HG03066 (cell line): Measurements from ENCODE around the gene CDT1.

ENCODE experiments used
- ATAC-seq: cut with Tn5 transposase; IDR thresholded peaks from one replicate; pipeline ENCODE4 v1.9.1; 2021; ENCODE audit warnings: low read depth; ENCODE audit not compliant: unreplicated experiment

The CDT1 gene

DNA sequence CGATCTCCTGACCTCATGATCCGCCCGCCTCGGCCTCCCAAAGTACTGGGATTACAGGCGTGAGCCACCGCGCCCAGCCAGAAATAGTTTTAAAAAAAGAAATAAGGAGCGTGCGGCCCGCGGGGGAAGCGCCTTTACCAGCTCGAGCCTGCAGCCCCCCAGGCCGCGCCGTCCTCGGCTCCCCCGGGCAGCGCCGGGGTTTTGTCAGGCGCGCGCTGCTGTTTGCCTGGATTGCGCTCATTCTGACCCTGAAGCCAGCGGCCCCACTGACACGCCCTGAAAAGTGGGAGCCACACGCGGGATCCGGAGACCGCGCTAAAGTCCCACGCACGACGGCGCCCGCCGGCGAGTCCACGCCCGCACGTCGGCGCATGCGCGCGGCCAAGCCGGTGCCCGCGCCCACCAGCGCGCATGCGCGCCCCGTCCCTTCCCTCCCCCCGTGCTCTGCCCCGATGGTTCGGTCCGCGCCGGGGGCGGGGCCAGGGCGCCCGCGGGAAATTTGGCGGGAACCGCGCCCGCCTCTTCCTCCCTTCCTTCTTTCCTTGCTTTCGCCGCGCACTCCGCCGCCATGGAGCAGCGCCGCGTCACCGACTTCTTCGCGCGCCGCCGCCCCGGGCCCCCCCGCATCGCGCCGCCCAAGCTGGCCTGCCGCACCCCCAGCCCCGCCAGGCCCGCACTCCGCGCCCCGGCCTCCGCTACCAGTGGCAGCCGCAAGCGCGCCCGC lies at the start of gene CDT1:
CDT1 (plus strand) TSS at position 526 of the 724 bp plus-strand sequence; CDS start at position 569, 43 bp downstream.
- peak; percentile 48 for ATAC-seq

DNA sequence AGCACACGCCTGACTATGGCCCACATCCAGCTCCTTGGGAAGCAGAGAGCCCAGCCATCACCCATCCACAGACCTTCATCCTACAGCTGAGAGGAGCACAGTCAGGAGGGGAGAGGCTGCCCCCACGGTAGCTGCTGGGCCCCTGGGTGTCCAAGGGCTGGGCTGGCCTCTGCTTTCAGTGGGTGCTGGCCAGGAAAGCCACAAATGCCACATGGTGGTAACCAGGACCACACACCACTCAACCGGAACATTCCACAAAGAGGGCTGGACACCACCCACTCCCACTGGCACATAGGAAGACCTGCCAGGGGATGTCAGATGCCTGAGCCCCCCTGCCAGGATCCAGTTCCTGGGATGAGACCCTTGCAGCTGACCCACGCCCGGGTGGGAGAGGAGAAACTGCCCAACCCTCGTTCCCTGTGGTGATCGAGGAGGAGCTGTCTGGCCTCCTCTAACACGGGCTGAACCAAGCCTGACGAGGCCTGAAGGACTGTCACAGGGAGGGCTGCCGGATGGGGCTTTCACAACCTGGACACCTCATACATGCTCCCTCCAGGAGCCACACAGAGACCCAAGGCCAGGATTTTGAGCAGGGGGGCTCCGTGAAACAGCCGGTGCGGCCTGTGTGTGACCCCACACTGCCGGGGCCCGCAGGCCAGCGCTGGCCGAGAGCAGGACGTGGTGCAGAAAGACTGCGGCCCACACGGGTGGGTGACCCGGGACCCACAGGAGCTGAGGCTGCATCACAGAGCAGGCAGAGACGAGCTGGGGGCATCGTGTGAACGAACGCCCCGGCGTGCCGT lies 49.3 kb upstream of the CDT1 start:
- no peak for ATAC-seq

- ATAC-seq, result no peak
These were observed 48.5 kb upstream of the CDT1 start for GRCh38 chr16:88754912-88755744.

GRCh38 chr16:88755745-88756443 lies 47.7 kb upstream of the CDT1 start:
- ATAC-seq, result no peak

GRCh38 chr16:88758227-88758943 lies 45.2 kb upstream of the CDT1 start:
- ATAC-seq, result no peak

GRCh38 chr16:88758944-88759244 lies 44.7 kb upstream of the CDT1 start:
- ATAC-seq, result no peak

DNA sequence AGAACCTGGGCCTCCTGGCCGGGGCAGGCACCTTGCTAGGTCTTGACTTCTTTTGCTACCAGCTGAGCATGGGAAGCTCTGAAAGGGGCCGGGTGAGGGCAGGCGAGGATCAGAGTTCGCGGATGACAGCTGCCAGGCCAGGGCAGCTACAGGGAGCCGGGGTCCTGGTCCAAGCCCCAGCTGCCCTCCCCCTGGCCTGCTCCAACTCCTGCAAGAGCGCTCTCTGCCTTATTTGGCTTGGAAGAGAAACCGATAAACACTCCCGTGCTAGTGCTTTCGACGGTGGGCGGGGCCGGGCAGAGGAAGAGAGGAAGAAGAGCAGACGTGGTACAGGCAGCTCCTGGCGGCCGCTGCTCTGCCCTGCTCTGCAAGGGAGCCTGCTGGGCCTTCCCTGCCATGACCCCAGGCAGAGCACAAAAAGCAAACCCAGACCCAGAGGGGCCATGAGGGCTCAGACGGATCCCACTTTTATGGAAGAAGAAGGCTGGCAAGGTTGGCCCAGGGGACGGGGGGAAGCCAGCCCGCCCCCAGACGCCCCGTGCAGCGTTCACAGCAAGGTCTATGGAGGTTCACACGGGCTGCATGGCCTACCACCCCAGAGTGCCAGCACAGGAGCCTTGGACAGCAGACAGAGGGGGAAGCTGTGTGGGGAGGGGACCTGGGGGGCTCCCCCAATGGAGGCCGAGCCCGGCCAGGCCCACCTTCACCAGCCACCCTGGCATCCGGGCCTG lies 44.2 kb upstream of the CDT1 start:
- ATAC-seq, result no peak

DNA sequence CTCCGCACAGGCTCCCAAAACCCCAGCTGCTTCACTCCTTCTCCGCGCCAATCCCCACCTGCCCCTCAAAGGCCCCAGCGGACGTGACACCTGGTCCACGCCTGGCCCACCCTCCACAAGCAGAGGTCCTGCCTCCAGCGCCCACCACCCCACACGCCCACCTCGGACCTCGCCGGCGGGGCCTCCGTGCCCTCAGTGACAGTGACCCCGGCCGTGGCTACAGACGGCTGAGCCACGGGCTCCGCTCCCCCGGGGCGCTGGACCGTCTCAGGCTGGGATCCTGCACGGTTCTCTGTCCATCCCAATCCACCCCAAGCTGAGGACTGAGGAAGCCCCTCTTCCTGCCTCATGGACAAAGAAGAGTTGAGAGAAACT lies 43.6 kb upstream of the CDT1 start:
- ATAC-seq, result no peak

GRCh38 chr16:88760424-88761142 lies 43.0 kb upstream of the CDT1 start:
- no peak for ATAC-seq

DNA sequence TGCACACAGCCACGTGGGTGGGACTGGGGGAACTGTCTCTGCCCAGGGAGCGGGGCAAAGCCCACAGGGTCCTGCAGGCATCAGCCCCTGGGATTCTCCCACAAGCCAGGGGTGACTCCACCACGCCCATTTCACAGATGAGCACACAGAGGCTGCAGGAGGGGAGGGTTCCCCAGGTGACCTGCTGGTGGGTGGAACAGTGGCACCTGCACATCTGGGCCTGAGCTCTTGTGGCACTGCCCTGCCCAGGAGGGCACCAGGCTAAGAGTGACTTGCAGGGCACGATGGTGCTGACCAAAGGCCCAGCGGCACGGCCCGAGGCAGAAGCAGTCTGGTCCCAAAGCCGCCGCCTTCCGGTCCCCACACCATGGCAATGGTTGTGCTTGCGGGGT lies 42.5 kb upstream of the CDT1 start:
- ATAC-seq, result no peak

- ATAC-seq, result no peak
These were observed 41.8 kb upstream of the CDT1 start for GRCh38 chr16:88761830-88762229.

DNA sequence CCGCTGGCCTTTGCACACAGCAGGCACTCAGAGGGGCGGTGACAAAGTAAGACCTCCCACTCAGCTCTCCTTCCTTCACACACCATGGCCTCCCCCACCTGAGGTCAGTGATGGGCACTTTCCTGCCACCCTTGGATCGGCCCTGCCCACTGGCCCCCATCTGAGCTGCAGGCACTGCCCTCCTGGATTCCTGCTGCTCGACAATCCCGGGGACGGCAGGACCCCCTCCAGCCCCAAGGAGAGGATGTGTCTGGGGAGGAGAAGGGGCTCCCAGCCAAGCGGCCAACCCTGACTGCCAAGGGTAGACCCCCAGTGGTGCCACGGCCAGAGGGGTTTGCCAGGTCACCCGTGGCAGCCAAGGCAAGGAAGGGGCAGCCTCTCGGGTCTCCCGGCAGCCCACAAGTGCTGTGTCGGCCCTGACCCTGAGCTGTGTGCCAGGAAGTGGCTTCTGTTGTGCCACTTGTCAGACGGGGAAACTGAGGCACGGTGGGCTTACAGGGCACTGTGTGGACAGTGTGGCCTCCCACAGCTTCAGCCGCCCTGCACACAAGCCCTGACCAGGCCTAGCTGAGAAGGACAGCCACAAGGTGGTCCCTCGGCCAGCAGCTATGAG lies 41.2 kb upstream of the CDT1 start:
- no peak for ATAC-seq

DNA sequence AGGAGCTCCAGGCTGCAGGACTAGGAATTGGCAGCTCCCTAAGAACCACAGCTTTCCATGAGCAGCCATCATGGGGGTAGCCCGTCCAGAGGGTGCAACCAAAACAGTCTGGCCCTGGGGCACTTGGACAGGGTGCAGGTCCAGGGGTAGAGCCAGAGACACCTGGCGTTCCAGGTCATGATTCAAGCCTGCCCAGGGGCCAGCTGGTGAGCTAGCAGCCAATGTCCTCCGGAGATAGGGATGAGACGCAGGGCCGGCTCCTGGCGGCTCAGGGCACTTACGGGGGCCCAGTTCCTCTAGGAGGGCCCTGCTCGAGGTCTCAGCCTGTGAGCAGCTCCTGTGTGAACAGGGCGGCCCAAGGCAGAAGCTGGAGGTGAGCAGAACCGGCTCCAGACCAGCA lies 40.6 kb upstream of the CDT1 start:
- ATAC-seq, result no peak

DNA sequence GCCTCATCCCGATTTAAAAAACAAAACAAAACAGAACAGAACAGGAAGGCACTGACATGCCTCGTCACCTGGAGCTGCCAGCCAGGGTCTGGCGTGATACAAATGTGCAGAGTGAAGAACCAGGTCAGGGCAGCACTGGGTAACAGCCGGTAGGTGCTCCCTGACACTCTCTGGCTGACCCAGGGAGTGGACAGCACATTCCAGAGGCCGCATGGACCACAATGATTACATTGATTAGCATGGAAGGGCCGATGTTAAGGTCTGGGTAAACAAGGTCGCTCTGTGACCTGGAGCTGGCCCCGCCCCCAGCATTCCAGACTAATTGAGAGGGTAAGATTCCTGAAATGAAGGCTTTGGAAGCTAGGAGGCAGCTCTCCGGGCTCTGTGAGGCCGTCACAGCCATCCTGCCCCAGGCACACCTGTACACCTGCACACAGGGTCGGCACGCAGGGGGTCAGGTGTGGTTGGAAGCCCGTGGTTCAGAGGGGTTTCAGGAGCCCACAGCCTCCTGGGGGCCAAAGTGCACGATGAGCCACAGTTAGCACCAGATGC lies 40.0 kb upstream of the CDT1 start:
- no peak for ATAC-seq

DNA sequence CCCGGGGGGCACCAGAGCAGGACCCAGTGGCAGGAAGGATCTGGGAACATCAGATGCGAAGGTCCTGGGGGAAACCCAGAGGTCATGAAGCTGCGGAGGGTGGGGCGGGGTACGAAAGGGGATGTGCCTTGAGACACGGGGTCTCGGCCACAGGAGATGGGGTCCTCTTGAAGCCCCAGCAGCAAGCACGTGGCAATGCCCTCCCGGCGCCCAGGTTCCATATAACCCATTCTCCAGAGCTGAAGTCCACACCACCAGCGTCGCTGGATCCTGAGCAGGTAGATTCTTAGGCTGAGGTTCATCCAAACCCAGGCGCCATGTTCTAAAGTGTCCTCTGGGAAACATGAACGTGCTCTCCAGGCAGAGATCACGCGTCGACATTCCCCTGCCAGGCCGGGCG lies 39.5 kb upstream of the CDT1 start:
- no peak for ATAC-seq

- ATAC-seq, result no peak
These were observed 38.7 kb upstream of the CDT1 start for GRCh38 chr16:88764913-88765349.

GRCh38 chr16:88766975-88767374 lies 36.6 kb upstream of the CDT1 start:
- ATAC-seq, result no peak

DNA sequence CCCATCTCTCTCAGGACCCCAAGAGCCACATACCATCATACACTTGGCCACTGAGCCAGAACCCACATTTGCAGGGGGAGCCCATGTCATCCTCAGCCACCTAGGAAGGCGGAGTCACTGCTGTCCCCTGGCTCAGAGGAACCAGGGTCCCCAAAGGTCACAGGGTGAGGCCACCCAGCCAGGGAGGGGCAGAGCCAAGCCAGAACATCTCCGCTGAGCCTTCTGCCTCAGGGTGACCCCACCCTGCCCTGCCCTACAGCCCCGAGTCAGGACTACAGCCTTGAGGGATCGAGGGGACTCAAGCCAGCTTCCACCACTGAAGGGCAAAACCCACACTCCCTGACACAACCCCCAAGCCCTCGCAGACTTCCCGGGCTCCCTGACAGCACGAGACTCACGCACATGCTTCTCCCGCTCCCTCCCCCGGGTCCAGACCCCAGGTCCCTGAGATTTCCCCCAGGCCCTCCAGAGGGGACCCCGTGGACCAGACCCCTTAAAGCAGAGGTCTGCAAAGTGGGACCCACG lies 36.0 kb upstream of the CDT1 start:
- ATAC-seq, result no peak
